Spleen (tissue), 11 donors: ENCODE data around the gene SMARCC2. TPM values are rescaled to one million over a fixed set of nuclear protein-coding genes. Genes with fewer than 3 reads are reported as not detected.
A peak's percentile ranks its signal among the peaks of the same experiment; 100 is the strongest.

Source experiments
- DNase-seq: peaks from one replicate; pipeline ENCODE4 v3.0.0-alpha.2; 2020
- H3K27ac ChIP-seq, 8 donors: fragments of 200-600 bp; sonication (generic) in 7 of 8; 1 replicate in 4 of 8; 2 replicates in 4 of 8; pipeline versions ENCODE4 v1.5.0 to v1.8.0; 2016 to 2021; ENCODE audit warnings: inconsistent platforms in 4 of 8, mild to moderate bottlenecking in 4 of 8, moderate library complexity in 1 of 8
- H3K27me3 ChIP-seq, 7 donors: fragments of 200-600 bp; sonication (generic) in 6 of 7; replicated peaks in 1 of 7; 1 replicate in 4 of 7; 2 replicates in 3 of 7; pipeline versions ENCODE4 v1.5.0 to v1.8.0; 2016 to 2021; ENCODE audit warnings: inconsistent platforms in 3 of 7, mild to moderate bottlenecking in 1 of 7
- H3K36me3 ChIP-seq, 6 donors: fragments of 200-600 bp; sonication (generic) in 5 of 6; 1 replicate in 4 of 6; 2 replicates in 2 of 6; pipeline versions ENCODE4 v1.5.0 to v1.8.0; 2016 to 2021; ENCODE audit warnings: inconsistent platforms in 2 of 6
- H3K4me1 ChIP-seq, 6 donors: fragments of 200-600 bp; sonication (generic) in 5 of 6; 1 replicate in 3 of 6; 2 replicates in 3 of 6; pipeline versions ENCODE4 v1.5.0 to v1.8.0; 2016 to 2021; ENCODE audit warnings: inconsistent platforms in 3 of 6
- H3K4me3 ChIP-seq, 8 donors: fragments of 200-600 bp; sonication (generic) in 7 of 8; 1 replicate in 4 of 8; 2 replicates in 4 of 8; pipeline versions ENCODE4 v1.5.0 to v1.8.0; 2016 to 2021; ENCODE audit warnings: inconsistent platforms in 4 of 8, mild to moderate bottlenecking in 4 of 8, moderate library complexity in 2 of 8
- H3K9me3 ChIP-seq, 8 donors: fragments of 200-600 bp; sonication (generic) in 7 of 8; 1 replicate in 4 of 8; 2 replicates in 4 of 8; pipeline versions ENCODE4 v1.5.0 to v1.8.0; 2016 to 2021; ENCODE audit warnings: inconsistent platforms in 4 of 8
- CTCF ChIP-seq, 11 experiments: fragments of 200-600 bp in 7 of 11; fragments of 450-650 bp in 4 of 11; sonication (generic) in 4 of 11; IDR thresholded peaks in 8 of 11; conservative IDR thresholded peaks in 3 of 11; 1 replicate in 7 of 11; 2 replicates in 4 of 11; pipeline versions ENCODE4 v1.4.0 to v1.8.0; 2016 to 2021; ENCODE audit warnings: antibody characterized with exemption in 11 of 11, inconsistent platforms in 4 of 11, mild to moderate bottlenecking in 1 of 11
- POLR2A ChIP-seq, 3 donors: fragments of 450-650 bp; IDR thresholded peaks; one replicate each; pipeline ENCODE4 v1.5.1; 2017; ENCODE audit warnings: antibody characterized with exemption in 3 of 3, mild to moderate bottlenecking in 1 of 3
- POLR2AphosphoS5 ChIP-seq, 3 donors: sonication (generic); formaldehyde crosslinking; IDR thresholded peaks; one replicate each; pipeline ENCODE4 v1.5.1; 2017; ENCODE audit warnings: antibody characterized with exemption in 3 of 3
- WGBS, 5 donors: extraction: QIAGEN DNeasy Blood & Tissue Kit in 3 of 5; methylation state at CpG; one replicate each; pipeline versions ENCODE4 v1.1.5 to v1.1.7; 2013 to 2018; 5-methylcytosine and 5-hydroxymethylcytosine counted together
- intact Hi-C: fragments of 100-400 bp; cut with DNase I; formaldehyde crosslinking; loops from one replicate; pipeline ENCODE4 v1.15.0; 2023; ENCODE audit warnings: low total_unique reads
- polyA plus RNA-seq, 3 donors: library from polyadenylated mRNA; stranded (reverse); fragments of 200-250 nt; gene quantifications; one replicate each; pipeline ENCODE4 v1.2.1, GENCODE V29; 2013
- total RNA-seq, 7 donors: library from RNA; depleted of rRNA in 3 of 7; stranded (reverse); fragments of >200 nt in 3 of 7; fragmentation: NEBNext Ultra II Directional in 4 of 7; extraction: Animal tissue kit (Norgen Biotek cat#: 25700) in 4 of 7; gene quantifications; one replicate each; pipeline versions ENCODE4 v1.1.0 to v1.2.1, GENCODE V29; 2016 to 2021
- donor health status: healthy with polysubstance abuse.
- donor health status: DM: no; HTN: no; CAD: no; lungs with moderate emphysema.
- donor health status: DM: no; HTN: no; CAD: no.
- donor health status: Bipolar disorder and iron deficiency.
- donor health status: healthy.
- donor health status: DM: no; HTN: no; CAD: no.
- donor health status: DM: yes; HTN: yes; CAD: no.

SMARCC2 gene
- total and polyA plus RNA-seq, 10 donors = 8.5 to 121 (median 97.7) TPM

DNA sequence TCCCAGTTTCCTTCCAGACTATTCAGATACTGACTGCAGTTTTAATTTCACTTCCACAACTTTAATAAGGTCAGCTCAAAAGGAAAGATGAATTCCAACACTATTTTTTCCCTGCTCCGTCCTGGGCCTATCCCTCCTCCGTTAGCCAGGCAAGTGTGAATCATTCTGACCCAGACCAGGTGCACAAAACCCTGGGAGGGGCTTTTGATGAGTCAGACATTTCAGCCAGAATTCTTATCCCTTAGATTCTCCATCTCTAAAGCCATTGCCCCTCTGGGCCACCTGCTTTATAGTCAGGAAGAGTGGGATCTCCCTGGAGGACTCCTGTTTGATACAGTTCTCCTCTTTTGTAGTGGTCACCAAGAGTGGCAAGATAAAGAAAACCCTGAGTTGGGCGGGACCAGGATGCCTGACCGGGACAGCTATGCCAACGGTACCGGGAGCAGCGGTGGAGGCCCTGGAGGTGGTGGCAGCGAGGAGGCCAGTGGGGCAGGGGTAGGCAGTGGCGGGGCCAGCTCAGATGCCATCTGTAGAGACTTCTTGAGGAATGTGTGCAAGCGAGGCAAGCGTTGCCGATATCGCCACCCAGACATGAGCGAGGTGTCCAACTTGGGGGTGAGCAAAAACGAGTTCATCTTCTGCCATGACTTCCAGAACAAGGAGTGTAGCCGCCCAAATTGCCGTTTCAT, 69.0 kb downstream of the SMARCC2 start:
- intact Hi-C loops = no loop called here

GRCh38 chr12:56119361-56119796, 69.9 kb downstream of the SMARCC2 start:
- DNase-seq = no peak
- intact Hi-C loops = no loop called here
- WGBS, 5 donors = 0 to 1% (median 0%) methylated on average over 2 of the region's 2 CpGs
- H3K36me3 ChIP-seq = peaks cover 0 to 37% (median 20%) of the 10 kb centered on the region in 6 donors
- H3K27ac ChIP-seq = peak overlapping the region; percentile 53 to 98 (median 94)
- no peaks in the 10 kb centered on the region for H3K27me3 ChIP-seq
- H3K4me3 ChIP-seq = peak overlapping the region in 5 of 8 donors; percentile 67 to 80 (median 72)
- H3K4me1 ChIP-seq = peaks cover 15 to 83% (median 46%) of the 10 kb centered on the region in 6 donors
- peak; percentile 57 to 92 (median 78) for TF ChIP-seq CTCF (IDR thresholded peaks at IDR 0.05 in 8 of 11, conservative IDR thresholded peaks at IDR 0.05 in 3 of 11)
- TF ChIP-seq POLR2AphosphoS5 (IDR thresholded peaks at IDR 0.05) = peak in 1 of 3 donors; percentile 61
- TF ChIP-seq POLR2A (IDR thresholded peaks at IDR 0.05) = no peak
- H3K9me3 ChIP-seq = no peaks in the 10 kb centered on the region

More for the DNA sequence above, 69.0 kb downstream of the SMARCC2 start:
- H3K4me1 ChIP-seq = peaks cover 16 to 89% (median 52%) of the 10 kb centered on the region in 6 donors
- H3K4me3 ChIP-seq = no peak overlapping the region
- peaks cover 0 to 37% (median 20%) of the 10 kb centered on the region in 6 donors for H3K36me3 ChIP-seq
- TF ChIP-seq POLR2AphosphoS5 (IDR thresholded peaks at IDR 0.05) (no peak), POLR2A (IDR thresholded peaks at IDR 0.05) (no peak), CTCF (IDR thresholded peaks at IDR 0.05 in 8 of 11, conservative IDR thresholded peaks at IDR 0.05 in 3 of 11) (no peak)
- H3K27me3 ChIP-seq = no peaks in the 10 kb centered on the region
- H3K9me3 ChIP-seq = no peaks in the 10 kb centered on the region
- H3K27ac ChIP-seq = peak overlapping the region in 5 of 8 donors; percentile 53 to 98 (median 98)
- DNase-seq = no peak
- WGBS, 5 donors = 89 to 96% (median 94%) methylated on average over 17 of the region's 17 CpGs

DNA sequence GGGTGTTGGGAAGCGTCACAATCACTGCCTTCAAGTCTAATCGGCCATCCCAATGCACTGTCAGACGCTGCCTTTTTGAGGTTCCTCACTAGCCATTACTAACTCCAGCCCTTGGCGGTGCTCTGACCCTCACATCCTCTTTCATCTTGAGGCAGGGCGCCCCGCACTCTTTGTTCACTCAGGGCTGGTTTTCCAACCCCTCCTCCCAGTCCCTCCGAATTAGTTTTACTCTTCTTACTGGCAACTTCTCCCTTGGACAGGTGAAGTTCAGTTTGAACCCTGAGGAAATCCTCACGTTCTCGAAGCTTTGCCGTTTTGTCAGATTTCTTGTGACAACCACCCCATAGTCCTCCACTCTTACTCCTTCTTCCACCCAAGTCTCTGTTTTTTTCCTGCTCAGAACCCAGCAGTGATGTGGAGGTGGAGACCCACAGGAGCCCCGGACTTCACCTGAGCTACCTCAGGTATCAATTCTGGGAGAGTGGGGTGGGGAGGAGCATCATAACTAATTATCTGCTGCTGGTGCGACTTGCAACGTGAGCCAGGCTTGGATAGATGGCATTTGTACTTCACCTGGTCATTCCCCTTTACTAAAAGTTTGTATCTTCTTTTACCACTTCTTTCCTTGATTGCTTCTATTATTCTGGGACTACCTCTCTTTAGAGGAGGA, 70.5 kb downstream of the SMARCC2 start:
- Histone ChIP-seq H3K4me3 (peak overlapping the region; percentile 54 to 80 (median 70)), H3K4me1 (peaks cover 15 to 77% (median 43%) of the 10 kb centered on the region in 6 donors), H3K36me3 (peaks cover 0 to 43% (median 20%) of the 10 kb centered on the region in 6 donors), H3K9me3 (no peaks in the 10 kb centered on the region), H3K27ac (peak overlapping the region; percentile 83 to 98 (median 94)), H3K27me3 (no peaks in the 10 kb centered on the region)
- 6 to 10% (median 8%) methylated on average over 13 of the region's 13 CpGs for WGBS, 5 donors
- no peak for DNase-seq
- TF ChIP-seq CTCF (IDR thresholded peaks at IDR 0.05 in 8 of 11, conservative IDR thresholded peaks at IDR 0.05 in 3 of 11) = no peak
- TF ChIP-seq POLR2A (IDR thresholded peaks at IDR 0.05) = no peak
- TF ChIP-seq POLR2AphosphoS5 (IDR thresholded peaks at IDR 0.05) = no peak
- intact Hi-C loops = no loop called here
